ENCODE data around the gene ACAP3.

The ACAP3 gene

GRCh38 chr1:1307261-1307922, 338 bp downstream of the ACAP3 start:
- Mint-ChIP-seq H3K9me3 (no peaks in the 10 kb centered on the region), H3K4me1 (ENCODE audit: low read depth) (peaks cover 14% of the 10 kb centered on the region), H3K27me3 (ENCODE audit: low read depth) (no peaks in the 10 kb centered on the region), H3K4me3 (peak overlapping the region; percentile 81), H3K27ac (peak overlapping the region; percentile 76), H3K36me3 (ENCODE audit: low read depth) (no peaks in the 10 kb centered on the region)

- Mint-ChIP-seq H3K9me3 (no peaks in the 10 kb centered on the region), H3K27ac (peak overlapping the region; percentile 76), H3K27me3 (ENCODE audit: low read depth) (no peaks in the 10 kb centered on the region), H3K4me1 (ENCODE audit: low read depth) (peaks cover 14% of the 10 kb centered on the region), H3K4me3 (peak overlapping the region; percentile 81), H3K36me3 (ENCODE audit: low read depth) (no peaks in the 10 kb centered on the region)
These were observed 969 bp downstream of the ACAP3 start for GRCh38 chr1:1306661-1307260.

- Mint-ChIP-seq H3K36me3 (ENCODE audit: low read depth) (no peaks in the 10 kb centered on the region), H3K9me3 (no peaks in the 10 kb centered on the region), H3K4me1 (ENCODE audit: low read depth) (peaks cover 14% of the 10 kb centered on the region), H3K4me3 (peak overlapping the region; percentile 81), H3K27ac (peak overlapping the region; percentile 76), H3K27me3 (ENCODE audit: low read depth) (no peaks in the 10 kb centered on the region)
These were observed 1.6 kb downstream of the ACAP3 start for GRCh38 chr1:1306070-1306660.

GRCh38 chr1:1305300-1306069, 2.2 kb downstream of the ACAP3 start:
- Mint-ChIP-seq H3K27ac (peak overlapping the region; percentile 76), H3K4me1 (ENCODE audit: low read depth) (peaks cover 14% of the 10 kb centered on the region), H3K4me3 (peak overlapping the region; percentile 81), H3K36me3 (ENCODE audit: low read depth) (no peaks in the 10 kb centered on the region), H3K27me3 (ENCODE audit: low read depth) (no peaks in the 10 kb centered on the region), H3K9me3 (no peaks in the 10 kb centered on the region)

GRCh38 chr1:1304331-1305299, 3.1 kb downstream of the ACAP3 start:
- peak overlapping the region; percentile 81 for H3K4me3 Mint-ChIP-seq
- no peaks in the 10 kb centered on the region for H3K36me3 Mint-ChIP-seq (ENCODE audit: low read depth)
- peaks cover 14% of the 10 kb centered on the region for H3K4me1 Mint-ChIP-seq (ENCODE audit: low read depth)
- H3K27ac Mint-ChIP-seq, result peak overlapping the region; percentile 76
- no peaks in the 10 kb centered on the region for H3K9me3 Mint-ChIP-seq
- no peaks in the 10 kb centered on the region for H3K27me3 Mint-ChIP-seq (ENCODE audit: low read depth)

- Mint-ChIP-seq H3K9me3 (no peaks in the 10 kb centered on the region), H3K4me1 (ENCODE audit: low read depth) (peaks cover 14% of the 10 kb centered on the region), H3K27ac (no peak overlapping the region), H3K27me3 (ENCODE audit: low read depth) (no peaks in the 10 kb centered on the region), H3K36me3 (ENCODE audit: low read depth) (no peaks in the 10 kb centered on the region), H3K4me3 (no peak overlapping the region)
These were observed 4.0 kb downstream of the ACAP3 start for GRCh38 chr1:1303736-1304135.

GRCh38 chr1:1302951-1303509, 4.7 kb downstream of the ACAP3 start:
- Mint-ChIP-seq H3K4me3 (no peak overlapping the region), H3K27ac (no peak overlapping the region), H3K4me1 (ENCODE audit: low read depth) (peaks cover 14% of the 10 kb centered on the region), H3K36me3 (ENCODE audit: low read depth) (no peaks in the 10 kb centered on the region), H3K27me3 (ENCODE audit: low read depth) (no peaks in the 10 kb centered on the region), H3K9me3 (no peaks in the 10 kb centered on the region)

- H3K27me3 Mint-ChIP-seq (ENCODE audit: low read depth), result no peaks in the 10 kb centered on the region
These were observed 5.7 kb downstream of the ACAP3 start for GRCh38 chr1:1302006-1302430.

GRCh38 chr1:1300352-1300739, 7.4 kb downstream of the ACAP3 start:
- no peaks in the 10 kb centered on the region for H3K27me3 Mint-ChIP-seq (ENCODE audit: low read depth)
- no peaks in the 10 kb centered on the region for H3K9me3 Mint-ChIP-seq
- H3K36me3 Mint-ChIP-seq (ENCODE audit: low read depth), result no peaks in the 10 kb centered on the region
- H3K4me3 Mint-ChIP-seq, result no peak overlapping the region
- H3K27ac Mint-ChIP-seq, result no peak overlapping the region
- no peaks in the 10 kb centered on the region for H3K4me1 Mint-ChIP-seq (ENCODE audit: low read depth)

More at GRCh38 chr1:1302006-1302430, 5.7 kb downstream of the ACAP3 start:
- Mint-ChIP-seq H3K4me3 (no peak overlapping the region), H3K9me3 (no peaks in the 10 kb centered on the region), H3K36me3 (ENCODE audit: low read depth) (no peaks in the 10 kb centered on the region), H3K4me1 (ENCODE audit: low read depth) (peaks cover 12% of the 10 kb centered on the region), H3K27ac (no peak overlapping the region)

GRCh38 chr1:1299686-1300351, 7.9 kb downstream of the ACAP3 start:
- no peak overlapping the region for H3K4me3 Mint-ChIP-seq
- no peak overlapping the region for H3K27ac Mint-ChIP-seq
- H3K9me3 Mint-ChIP-seq, result no peaks in the 10 kb centered on the region
- H3K36me3 Mint-ChIP-seq (ENCODE audit: low read depth), result no peaks in the 10 kb centered on the region
- H3K4me1 Mint-ChIP-seq (ENCODE audit: low read depth), result no peaks in the 10 kb centered on the region
- H3K27me3 Mint-ChIP-seq (ENCODE audit: low read depth), result no peaks in the 10 kb centered on the region

- Mint-ChIP-seq H3K4me1 (ENCODE audit: low read depth) (no peaks in the 10 kb centered on the region), H3K27ac (no peak overlapping the region), H3K4me3 (no peak overlapping the region), H3K36me3 (ENCODE audit: low read depth) (no peaks in the 10 kb centered on the region), H3K9me3 (no peaks in the 10 kb centered on the region), H3K27me3 (ENCODE audit: low read depth) (no peaks in the 10 kb centered on the region)
These were observed 8.7 kb downstream of the ACAP3 start for GRCh38 chr1:1298861-1299685.

GRCh38 chr1:1297802-1298424, 9.8 kb downstream of the ACAP3 start:
- no peaks in the 10 kb centered on the region for H3K27me3 Mint-ChIP-seq (ENCODE audit: low read depth)
- no peaks in the 10 kb centered on the region for H3K9me3 Mint-ChIP-seq
- no peak overlapping the region for H3K27ac Mint-ChIP-seq
- H3K4me1 Mint-ChIP-seq (ENCODE audit: low read depth), result no peaks in the 10 kb centered on the region
- H3K36me3 Mint-ChIP-seq (ENCODE audit: low read depth), result no peaks in the 10 kb centered on the region
- no peak overlapping the region for H3K4me3 Mint-ChIP-seq
